T follicular helper cell (primary cell): Measurements from ENCODE around the gene IKBKE.
"Not testable (repeated sequence)": the region's sequence is repeated elsewhere in the genome, so short reads cannot be mapped to it uniquely, and the experiment has no call there.

ENCODE experiments used
- DNase-seq: peaks from one replicate; pipeline ENCODE4 v3.0.0-alpha.2; 2020; ENCODE audit warnings: low read depth

The IKBKE gene

DNA sequence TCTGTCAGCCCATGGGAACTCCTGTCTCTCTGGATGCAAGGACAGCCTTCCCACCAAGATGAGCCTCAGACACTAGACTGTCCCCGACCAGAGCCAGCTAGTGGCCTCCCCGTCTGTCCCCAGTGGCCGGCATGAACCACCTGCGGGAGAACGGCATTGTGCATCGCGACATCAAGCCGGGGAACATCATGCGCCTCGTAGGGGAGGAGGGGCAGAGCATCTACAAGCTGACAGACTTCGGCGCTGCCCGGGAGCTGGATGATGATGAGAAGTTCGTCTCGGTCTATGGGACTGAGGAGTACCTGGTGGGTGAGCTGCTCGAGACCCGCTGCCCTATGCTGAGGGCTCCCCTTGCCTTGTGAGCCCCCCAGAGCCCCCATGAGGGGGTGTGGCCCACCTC is 5.8 kb downstream of the IKBKE start:
- DNase-seq: no peak

DNA sequence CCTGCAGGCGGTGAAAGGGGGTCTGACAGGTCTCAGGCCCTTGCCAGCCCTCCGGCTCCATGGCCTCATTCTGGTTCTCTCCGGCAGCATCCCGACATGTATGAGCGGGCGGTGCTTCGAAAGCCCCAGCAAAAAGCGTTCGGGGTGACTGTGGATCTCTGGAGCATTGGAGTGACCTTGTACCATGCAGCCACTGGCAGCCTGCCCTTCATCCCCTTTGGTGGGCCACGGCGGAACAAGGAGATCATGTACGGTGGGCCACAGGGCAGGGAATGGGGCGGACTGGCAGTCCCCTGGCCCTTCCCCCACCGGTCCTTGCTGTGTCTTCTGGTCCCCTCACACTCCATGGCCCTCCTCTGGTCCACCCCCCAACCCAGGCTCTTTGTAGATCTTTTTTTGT is 6.3 kb downstream of the IKBKE start:
- DNase-seq: no peak

DNA sequence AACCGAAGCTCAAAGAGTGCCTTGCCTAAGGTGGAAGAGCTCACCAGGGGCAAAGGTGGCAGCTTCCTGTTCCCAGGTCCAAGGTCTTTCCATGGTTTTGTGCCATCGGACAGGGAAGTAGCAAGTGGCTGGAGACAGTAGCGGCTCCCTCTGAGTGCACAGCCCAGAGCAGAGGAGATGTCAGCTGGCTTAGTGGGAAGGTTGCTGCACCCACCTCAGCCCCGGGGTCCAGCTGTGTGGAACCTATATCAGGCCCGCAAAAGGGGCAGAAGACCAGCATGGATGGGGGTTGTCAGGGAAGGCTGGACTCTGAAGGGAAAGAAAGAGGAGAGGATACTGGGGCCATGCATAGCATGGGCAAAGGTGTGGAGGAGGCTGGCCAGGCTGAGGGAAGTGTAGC is 6.8 kb downstream of the IKBKE start:
- no peak for DNase-seq

DNA sequence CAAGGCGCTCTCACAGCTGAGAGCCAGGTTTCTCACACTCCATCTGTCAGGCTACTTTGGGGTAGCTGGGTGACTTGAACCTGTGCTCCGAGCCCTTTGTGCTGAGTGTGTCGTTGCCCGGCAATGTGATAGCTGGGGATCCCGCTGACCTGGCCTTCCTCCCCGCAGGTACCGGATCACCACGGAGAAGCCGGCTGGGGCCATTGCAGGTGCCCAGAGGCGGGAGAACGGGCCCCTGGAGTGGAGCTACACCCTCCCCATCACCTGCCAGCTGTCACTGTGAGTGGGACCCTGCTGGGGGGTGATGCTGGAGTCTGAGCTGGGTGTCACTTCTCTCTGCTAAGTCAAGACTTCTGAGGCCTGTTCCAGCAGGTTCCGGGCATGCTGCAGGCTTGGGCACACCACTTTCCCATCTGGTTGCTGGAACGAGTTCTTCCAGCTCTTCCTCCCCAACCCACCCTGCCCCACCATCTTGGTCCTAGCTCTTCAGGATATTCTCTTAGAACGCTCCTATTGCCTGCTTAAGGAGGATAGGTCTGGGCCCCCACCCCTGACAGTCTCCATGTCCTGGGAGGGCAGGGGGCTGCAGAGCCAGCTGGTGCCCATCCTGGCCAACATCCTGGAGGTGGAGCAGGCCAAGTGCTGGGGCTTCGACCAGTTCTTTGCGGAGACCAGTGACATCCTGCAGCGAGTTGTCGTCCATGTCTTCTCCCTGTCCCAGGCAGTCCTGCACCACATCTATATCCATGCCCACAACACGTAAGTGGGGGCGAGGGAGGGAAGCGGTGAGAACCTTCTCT is 7.5 kb downstream of the IKBKE start:
- DNase-seq: no peak

- no peak for DNase-seq
Measured at GRCh38 chr1:206478746-206479145, 8.5 kb downstream of the IKBKE start.

DNA sequence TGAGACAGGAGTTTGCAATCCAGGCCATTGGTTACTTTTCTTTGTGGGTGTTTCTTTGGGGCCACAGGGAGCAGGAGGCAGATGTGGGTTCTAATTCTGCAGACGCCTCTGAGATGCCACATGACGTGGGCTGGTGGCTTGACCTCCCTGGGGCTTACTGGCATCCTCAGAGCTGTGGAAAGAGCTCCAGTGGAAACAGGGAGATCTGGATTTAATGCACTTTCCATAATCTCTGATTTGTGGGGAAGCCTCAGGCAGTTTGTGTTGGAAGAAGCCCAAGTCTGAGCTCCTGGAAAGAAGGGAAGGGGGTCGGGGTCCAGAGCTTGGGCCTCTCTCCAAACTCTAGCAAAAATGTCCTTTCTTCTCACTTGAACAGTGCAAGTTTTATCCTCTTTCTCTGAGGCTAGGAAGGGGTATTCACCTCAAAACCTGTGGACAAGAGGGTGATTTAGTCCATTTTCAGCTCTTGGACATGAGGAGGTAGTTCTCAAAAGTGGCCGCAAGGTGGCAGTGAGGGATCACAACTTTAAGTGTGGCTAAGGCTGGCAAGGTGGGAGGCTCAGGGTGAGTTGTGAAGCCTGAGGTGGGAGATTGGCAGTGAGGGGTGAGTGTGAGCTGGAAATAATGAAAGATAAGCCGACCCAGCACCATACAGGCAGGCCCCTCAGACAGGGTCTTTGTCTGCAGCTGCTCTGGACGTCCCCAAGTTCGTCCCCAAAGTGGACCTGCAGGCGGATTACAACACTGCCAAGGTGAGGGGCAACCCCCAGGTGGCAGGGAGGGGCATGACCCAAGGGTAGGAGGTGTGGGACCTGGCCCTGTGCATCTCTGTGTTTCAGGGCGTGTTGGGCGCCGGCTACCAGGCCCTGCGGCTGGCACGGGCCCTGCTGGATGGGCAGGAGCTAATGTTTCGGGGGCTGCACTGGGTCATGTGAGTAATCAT is 9.2 kb downstream of the IKBKE start:
- peak; percentile 50 for DNase-seq

DNA sequence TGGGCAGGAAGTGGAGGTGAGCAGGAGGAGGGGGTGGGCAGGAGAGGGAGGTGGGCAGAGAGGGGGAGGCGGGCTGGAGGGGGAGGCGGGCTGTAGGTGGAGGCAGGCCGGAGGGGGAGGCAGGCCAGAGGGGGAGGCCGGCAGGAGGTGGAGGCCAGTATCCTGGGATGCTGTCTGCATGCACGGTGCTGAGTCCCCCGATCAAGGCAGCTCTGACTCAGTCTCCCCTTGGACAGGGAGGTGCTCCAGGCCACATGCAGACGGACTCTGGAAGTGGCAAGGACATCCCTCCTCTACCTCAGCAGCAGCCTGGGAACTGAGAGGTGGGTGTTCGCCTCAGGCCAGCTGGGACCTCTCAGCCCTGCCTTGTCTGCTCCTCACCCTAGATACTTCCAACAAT is 9.9 kb downstream of the IKBKE start:
- DNase-seq: no peak

GRCh38 chr1:206482611-206483010 is 12.3 kb downstream of the IKBKE start:
- no peak for DNase-seq

DNA sequence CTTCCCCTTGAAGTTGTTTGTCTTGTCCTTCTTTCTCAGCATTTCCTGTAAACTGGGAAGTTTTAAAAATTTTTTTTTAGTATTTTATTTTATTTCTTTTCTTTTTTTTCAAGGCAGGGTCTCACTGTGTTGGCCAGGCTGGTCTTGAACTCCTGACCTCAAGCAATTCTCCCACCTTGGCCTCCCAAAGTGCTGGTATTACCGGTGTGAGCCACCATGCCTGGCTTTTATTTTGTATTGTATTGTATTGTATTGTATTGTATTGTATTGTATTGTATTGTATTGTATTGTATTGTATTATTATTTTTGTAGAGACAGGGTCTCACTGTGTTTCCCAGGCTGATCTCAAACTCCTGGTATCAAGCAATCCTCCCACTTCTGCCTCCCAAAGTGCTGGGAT is 13.6 kb downstream of the IKBKE start:
- DNase-seq: not testable (repeated sequence)

GRCh38 chr1:206484901-206485300 is 14.6 kb downstream of the IKBKE start:
- DNase-seq: no peak

GRCh38 chr1:206486995-206487788 is 16.9 kb downstream of the IKBKE start:
- no peak for DNase-seq

GRCh38 chr1:206487970-206488369 is 17.7 kb downstream of the IKBKE start:
- DNase-seq: no peak

- no peak for DNase-seq
Measured at GRCh38 chr1:206488466-206488865, 18.2 kb downstream of the IKBKE start.

DNA sequence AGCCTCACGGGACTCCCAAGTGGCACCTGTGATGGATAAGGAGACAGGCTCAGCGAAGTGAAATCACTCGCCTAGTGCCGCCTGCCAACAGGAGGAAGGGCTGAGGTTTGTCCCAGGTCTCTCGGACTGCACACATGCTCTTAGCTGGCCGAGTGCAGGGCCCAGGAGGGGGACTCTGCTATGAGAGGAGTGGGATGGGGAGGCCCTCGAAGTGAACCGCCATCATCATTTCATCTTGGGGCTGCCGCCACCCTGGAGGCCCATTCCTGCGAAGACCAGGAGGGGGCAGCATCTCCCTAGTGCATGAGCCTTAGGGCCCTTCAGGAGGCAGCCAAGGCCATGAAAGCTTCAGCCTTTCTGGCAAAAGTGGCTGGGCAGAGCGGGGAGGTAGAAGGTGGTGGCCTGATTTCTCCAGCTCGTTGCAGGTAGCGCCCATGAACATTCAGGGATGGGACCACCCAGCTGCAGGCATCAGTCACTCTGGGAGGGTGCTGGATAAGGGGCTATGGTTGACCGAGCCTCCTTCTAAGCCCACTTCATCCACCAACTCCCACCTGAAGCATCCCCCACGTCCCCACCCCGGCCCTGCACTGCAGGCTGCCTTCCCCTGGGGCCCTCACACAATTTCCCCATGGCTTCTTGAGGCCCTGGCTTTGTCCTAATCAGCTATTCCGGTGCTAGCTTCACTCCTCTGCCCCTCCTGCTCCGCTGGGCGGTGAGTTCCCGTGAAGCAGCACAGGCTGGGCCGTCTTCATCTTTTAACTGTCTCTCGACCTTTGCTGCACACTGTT is 19.9 kb downstream of the IKBKE start:
- peak; percentile 43 for DNase-seq

- DNase-seq: no peak
Measured at GRCh38 chr1:206490771-206491405, 20.6 kb downstream of the IKBKE start.

DNA sequence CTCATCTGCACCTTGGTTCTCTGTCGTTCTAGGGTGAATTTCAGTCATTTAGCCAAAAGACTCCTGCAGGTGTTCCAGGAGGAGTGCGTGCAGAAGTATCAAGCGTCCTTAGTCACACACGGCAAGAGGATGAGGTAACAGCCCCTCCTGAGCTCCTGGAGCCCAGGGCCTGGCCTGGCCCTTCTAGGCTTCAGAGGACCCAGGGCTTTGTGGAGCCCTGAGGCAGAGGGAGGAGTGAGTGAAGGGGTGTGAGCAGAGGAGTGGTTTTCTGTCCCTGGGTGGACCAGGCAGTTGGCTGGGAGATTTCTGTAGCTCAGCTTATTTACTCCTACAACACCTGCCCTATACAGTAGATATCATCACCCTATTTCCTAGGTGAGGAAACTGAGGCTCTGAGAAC is 21.3 kb downstream of the IKBKE start:
- no peak for DNase-seq

DNA sequence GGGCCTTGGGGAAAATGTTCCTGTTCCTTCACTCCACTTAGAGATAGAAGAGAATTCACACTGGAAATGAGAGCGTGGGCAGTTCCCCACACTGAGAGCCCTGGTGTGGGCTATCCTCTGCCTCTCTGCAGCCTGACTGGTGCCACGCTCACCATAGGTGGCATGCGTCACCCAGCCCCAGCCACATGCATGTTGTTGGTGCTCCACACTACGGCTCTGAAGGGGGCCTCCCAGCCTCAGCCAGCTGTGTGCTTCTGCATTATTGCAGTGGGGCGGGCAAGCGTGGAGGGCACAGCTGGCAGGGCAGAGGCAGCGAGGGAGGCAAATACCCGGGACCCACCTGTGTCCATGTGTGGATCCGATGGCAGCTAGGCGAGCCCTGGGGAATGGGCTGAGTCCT is 22.3 kb downstream of the IKBKE start:
- no peak for DNase-seq

- DNase-seq: no peak
Measured at GRCh38 chr1:206493279-206493678, 23.0 kb downstream of the IKBKE start.

GRCh38 chr1:206495011-206495461 is 24.8 kb downstream of the IKBKE start:
- DNase-seq: no peak

- DNase-seq: no peak
Measured at GRCh38 chr1:206495493-206496046, 25.3 kb downstream of the IKBKE start.
